GM12878 (cell line): ENCODE data around the gene CBARP. TPM values are rescaled to one million over a fixed set of nuclear protein-coding genes. Genes with fewer than 3 reads are reported as not detected.
A peak's percentile ranks its signal among the peaks of the same experiment; 100 is the strongest.

Experiments used
- CBX3 ChIP-seq: fragments of 200-600 bp; sonication (generic); IDR thresholded peaks from 2 replicates; pipeline ENCODE4 v1.6.1; 2016; ENCODE audit warnings: low read depth, borderline replicate concordance
- CTCF ChIP-seq, 3 experiments: IDR thresholded peaks in 2 of 3; conservative IDR thresholded peaks in 1 of 3; 2 replicates each; pipeline ENCODE4 v1.5.1; 2011; ENCODE audit warnings: low read depth in 3 of 3, low read length in 3 of 3, mild to moderate bottlenecking in 3 of 3, control low read depth in 2 of 3, moderate library complexity in 2 of 3, inconsistent platforms in 1 of 3, mixed read lengths in 1 of 3; ENCODE audit not compliant: control insufficient read depth in 2 of 3, insufficient read depth in 1 of 3; ENCODE audit errors: extremely low read depth in 1 of 3
- HDAC2 ChIP-seq: fragments of 200-600 bp; sonication (generic); IDR thresholded peaks from 2 replicates; pipeline ENCODE4 v1.6.1; 2017
- HSF1 ChIP-seq: fragments of 150-350 bp; IDR thresholded peaks from 2 replicates; pipeline ENCODE4 v1.6.1; 2014; ENCODE audit warnings: mild to moderate bottlenecking, low read depth, low read length
- IKZF2 ChIP-seq, 2 experiments: fragments of 450-650 bp; IDR thresholded peaks; 2 replicates each; pipeline ENCODE4 v1.6.1; 2017; ENCODE audit warnings: mild to moderate bottlenecking in 2 of 2, moderate library complexity in 2 of 2
- JUND ChIP-seq: IDR thresholded peaks from 2 replicates; pipeline ENCODE4 v1.6.1; 2012; ENCODE audit warnings: low read depth, mild to moderate bottlenecking, low read length, improper control_type of control experiment, moderate library complexity
- MEF2B ChIP-seq: fragments of 450-650 bp; IDR thresholded peaks from 2 replicates; pipeline ENCODE4 v1.6.1; 2018; ENCODE audit warnings: mild to moderate bottlenecking, moderate library complexity; ENCODE audit not compliant: partially characterized antibody, poor library complexity, severe bottlenecking
- PML ChIP-seq: IDR thresholded peaks from 2 replicates; pipeline ENCODE4 v1.6.1; 2012; ENCODE audit warnings: low read length, inconsistent platforms
- RCOR1 ChIP-seq: conservative IDR thresholded peaks from 2 replicates; pipeline ENCODE4 v1.6.1; 2012; ENCODE audit warnings: low read depth, low read length, improper control_type of control experiment
- SIX5 ChIP-seq: IDR thresholded peaks from 2 replicates; pipeline ENCODE4 v1.6.1; 2011; ENCODE audit warnings: mild to moderate bottlenecking, low read depth, low read length, moderate library complexity; ENCODE audit not compliant: severe bottlenecking
- SPI1 ChIP-seq: IDR thresholded peaks from 2 replicates; pipeline ENCODE4 v1.6.1; 2011; ENCODE audit warnings: low read depth, mild to moderate bottlenecking, low read length, moderate library complexity, borderline replicate concordance; ENCODE audit not compliant: insufficient read depth
- USF1 ChIP-seq: IDR thresholded peaks from 2 replicates; pipeline ENCODE4 v1.6.1; 2011; ENCODE audit warnings: borderline replicate concordance, low read depth, mild to moderate bottlenecking, moderate library complexity, mixed read lengths, low read length; ENCODE audit not compliant: insufficient read depth; ENCODE audit errors: extremely low read length
- WRNIP1 ChIP-seq: IDR thresholded peaks from 2 replicates; pipeline ENCODE4 v1.6.1; 2011; ENCODE audit warnings: low read depth, low read length, improper control_type of control experiment, borderline replicate concordance
- ZBTB40 ChIP-seq: fragments of 450-650 bp; IDR thresholded peaks from 2 replicates; pipeline ENCODE4 v1.6.1; 2016; ENCODE audit warnings: mild to moderate bottlenecking, moderate library complexity, borderline replicate concordance
- ZNF592 ChIP-seq: fragments of 450-650 bp; IDR thresholded peaks from 2 replicates; pipeline ENCODE4 v1.6.1; 2017; ENCODE audit warnings: mild to moderate bottlenecking, moderate library complexity
- ZSCAN29 ChIP-seq: fragments of 450-650 bp; IDR thresholded peaks from 2 replicates; pipeline ENCODE4 v1.6.1; 2017; ENCODE audit warnings: mild to moderate bottlenecking, moderate library complexity
- polyA plus RNA-seq, 11 experiments: library from polyadenylated mRNA; depleted of rRNA in 4 of 11; unstranded in 6 of 11; stranded (reverse) in 5 of 11; fragments of >200 nt; fragmentation: Nextera tagmentation in 4 of 11; fragmentation: Illumina TruSeq in 1 of 11; extraction: Ambion mirVana in 4 of 11; extraction: Trizol in 1 of 11; gene quantifications; 1 replicate in 1 of 11; 2 replicates in 10 of 11; pipeline versions ENCODE4 v1.2.1 to v1.2.3, GENCODE V29; 2011 to 2016; ENCODE audit warnings: inconsistent platforms in 2 of 11, missing spikeins in 2 of 11, low read depth in 1 of 11
- total RNA-seq, 4 experiments: library from RNA; depleted of rRNA in 3 of 4; stranded (reverse); fragments of >200 nt in 3 of 4; fragmentation: Illumina TruSeq in 1 of 4; extraction: Trizol in 1 of 4; gene quantifications; 2 replicates each; pipeline versions ENCODE4 v1.2.1 to v1.2.3, GENCODE V29; 2013 to 2021

CBARP gene
- total and polyA plus RNA-seq, 10 of the 15 experiments (the other 5 are each of a cell fraction or from before 2014, with no cell fraction given) = 0.04 to 0.59 (median 0.18) TPM; not detected in 3

GRCh38 chr19:1252821-1253513 lies 15.2 kb upstream of the CBARP start (continued):
- TF ChIP-seq ZNF592 (no peak), ZSCAN29 (no peak), ZBTB40 (no peak), HDAC2 (no peak), SPI1 (peak; percentile 49; the same call in 1 of the 2 replicates), MEF2B (peak; percentile 81), WRNIP1 (no peak), CBX3 (no peak), RCOR1 (no peak), USF1 (no peak), JUND (no peak), HSF1 (no peak), SIX5 (no peak), CTCF (IDR thresholded peaks at IDR 0.05 in 2 of 3, conservative IDR thresholded peaks at IDR 0.05 in 1 of 3; ENCODE audit: control insufficient read depth in 2 of 3, extremely low read depth in 1 of 3, insufficient read depth in 1 of 3, low read depth in 3 of 3, low read length in 3 of 3) (no peak), IKZF2 (IDR thresholded peaks at IDR 0.05) (peak; percentile 39 to 59; a peak in 2 of 4 replicates), PML (no peak)
